Hindlimb muscle (tissue), 1 donor: ENCODE measurements around the gene FAM161A. TPM values are rescaled to one million over a fixed set of nuclear protein-coding genes. Genes with fewer than 3 reads are reported as not detected.
"Not testable (repeated sequence)": the region's sequence is repeated elsewhere in the genome, so short reads cannot be mapped to it uniquely, and the experiment has no call there.

Source experiments
- DNase-seq: peaks from one replicate; pipeline ENCODE4 v3.0.0-alpha.2; 2013
- polyA plus RNA-seq: library from polyadenylated mRNA; unstranded; fragments of 120-200 nt; gene quantifications from one replicate; pipeline ENCODE4 v1.2.1, GENCODE V29; 2013; ENCODE audit not compliant: insufficient read length

Gene FAM161A
- polyA plus RNA-seq, 1 donor: 14.3 TPM

DNA sequence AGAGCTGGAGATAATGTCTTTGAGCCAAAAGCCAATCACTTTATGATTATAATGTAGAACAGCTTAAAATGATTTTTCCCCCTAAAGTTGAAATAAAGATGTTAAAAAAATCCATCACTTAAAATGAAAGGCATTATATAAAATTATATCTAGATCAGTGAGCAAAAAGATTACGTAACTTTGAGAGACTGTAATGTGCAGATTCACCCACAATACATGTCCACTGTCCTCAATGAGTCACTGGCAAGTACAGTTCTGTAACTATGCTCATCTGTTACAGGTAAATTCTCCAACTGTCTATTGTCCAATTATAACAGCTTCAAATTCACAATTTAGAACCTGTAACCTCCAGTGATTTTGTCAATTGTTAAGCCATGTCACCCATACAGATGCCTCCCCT, 19.0 kb downstream of the FAM161A start:
- DNase-seq: no peak

DNA sequence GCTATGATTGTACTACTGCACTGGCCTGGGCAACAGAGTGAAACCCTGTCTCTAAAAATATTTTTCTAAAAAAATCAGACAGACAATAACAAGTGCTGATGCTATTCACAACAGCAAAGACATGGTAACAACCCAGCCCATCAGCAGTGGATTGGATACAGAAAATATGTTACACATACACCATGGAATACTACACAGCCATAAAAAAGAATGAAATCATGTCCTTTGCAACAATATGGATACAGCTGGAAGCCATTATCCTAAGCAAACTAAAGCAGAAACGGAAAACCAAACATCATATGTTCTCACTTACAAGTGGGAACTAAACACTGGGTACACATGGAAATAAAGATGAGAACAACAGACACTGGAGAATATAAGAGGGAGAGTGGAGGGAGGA, 19.9 kb downstream of the FAM161A start:
- no peak for DNase-seq

DNA sequence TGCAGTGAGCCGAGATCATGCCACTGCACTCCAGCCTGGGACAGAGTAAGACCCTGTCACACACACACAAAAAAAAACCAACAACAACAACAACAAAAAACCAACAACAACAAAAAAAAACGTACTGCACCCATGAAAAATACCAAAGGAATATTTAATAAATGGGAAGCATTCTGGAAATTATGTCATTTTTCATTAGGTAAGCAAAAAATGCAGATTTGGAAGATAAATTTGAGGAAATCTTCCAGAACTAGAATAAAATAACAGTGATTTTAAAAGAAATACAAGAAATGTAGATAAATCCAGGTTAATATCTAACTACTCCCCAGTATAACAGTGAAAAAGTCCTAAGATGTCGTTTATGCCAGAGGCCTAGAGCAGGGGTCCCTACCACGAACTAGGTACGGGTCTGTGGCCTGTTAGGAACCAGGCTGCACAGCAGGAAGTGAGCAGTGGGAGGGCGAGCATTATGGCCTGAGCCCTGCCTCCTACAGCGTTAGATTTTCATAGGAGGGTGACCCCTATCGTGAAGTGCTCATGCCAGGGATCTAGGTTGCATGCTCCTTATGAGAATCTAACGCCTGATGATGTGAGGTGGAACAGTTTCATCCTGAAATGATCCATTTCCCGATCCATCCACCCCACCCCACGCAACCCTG, 21.5 kb downstream of the FAM161A start:
- no peak for DNase-seq

DNA sequence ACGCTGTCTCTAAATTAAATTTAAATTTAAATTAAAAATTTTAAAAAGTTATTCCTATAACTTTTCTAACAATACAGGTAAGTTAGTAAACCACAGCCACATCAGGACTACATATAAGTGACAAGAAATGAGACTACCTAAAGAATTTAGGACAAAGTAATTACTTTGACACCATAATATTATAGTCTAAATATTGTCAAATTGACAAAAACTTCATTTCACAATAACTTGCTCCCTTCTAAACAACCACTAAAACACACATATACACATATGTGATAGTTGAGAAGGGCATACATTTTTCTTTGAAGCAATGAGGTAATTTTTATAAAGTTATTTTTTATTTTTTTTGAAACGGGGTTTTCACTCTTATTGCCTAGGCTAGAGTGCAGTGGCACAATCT, 31.6 kb downstream of the FAM161A start:
- no peak for DNase-seq

DNA sequence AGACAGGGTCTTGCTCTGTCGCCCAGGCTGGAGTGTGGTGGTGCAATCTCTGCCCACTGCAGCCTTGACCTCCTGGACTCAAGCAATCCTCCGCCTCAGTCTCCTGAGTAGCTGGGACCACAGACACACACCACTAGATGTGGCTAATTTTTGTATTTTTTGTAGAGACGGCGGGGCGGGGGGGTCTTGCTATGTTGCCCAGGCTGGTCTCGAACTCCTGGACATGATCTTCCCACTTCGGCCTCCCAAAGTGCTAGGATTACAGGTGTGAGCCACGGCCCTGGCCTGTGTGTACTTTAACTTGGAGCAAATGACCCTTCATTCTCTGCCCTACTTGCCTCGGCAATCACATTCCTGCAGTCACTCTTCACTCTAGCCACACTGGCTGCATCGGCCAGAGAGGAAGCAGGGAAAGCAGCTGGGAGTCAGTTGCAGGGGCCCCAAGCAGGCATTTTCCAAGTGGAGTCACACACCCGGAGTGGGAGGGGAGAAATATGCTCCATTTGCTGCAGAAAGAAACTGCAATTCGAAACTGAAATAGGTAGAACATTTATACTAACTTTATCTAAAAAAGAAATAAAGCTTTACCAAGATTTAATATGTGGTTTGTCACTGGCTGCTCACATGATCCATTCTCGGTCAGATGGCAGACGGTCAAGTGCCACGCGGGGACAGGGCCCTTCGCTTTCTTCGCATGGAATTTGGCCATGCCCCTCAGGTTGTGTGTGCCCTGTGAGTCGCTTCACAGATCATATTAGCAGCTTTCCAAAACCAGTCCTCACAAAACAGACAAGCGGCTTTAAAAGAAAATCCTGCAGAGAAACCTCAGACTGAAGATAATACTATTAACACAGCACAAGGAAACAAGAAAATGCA, 37.1 kb downstream of the FAM161A start:
- no peak for DNase-seq

DNA sequence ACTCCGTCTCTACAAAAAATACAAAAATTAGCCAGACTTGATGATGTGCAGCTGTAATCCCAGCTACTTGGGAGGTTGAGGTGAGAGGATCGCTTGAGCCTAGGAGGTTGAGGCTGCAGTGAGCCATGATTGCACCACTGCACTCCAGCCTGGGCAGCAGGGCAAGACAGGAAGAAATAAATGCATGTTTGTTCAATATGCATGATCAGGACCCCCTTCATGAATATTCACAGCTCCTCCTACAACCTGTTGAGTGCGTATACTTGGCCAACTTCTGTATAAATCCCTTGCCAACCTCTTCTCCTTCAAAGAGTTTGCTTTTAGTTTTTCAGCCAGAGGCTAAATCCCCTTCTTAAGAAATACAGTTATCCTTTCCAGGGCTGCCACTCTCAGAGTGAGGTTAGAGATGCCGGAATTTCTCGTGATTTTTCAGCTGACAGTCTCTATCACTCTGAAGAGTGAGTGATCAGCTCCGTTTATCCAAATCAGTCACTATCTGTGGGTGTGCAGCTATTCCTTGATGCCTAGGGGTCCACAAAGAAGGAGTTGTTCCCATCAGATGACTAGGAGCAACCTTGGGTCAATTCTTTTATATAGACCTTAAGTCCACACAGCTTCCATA, 39.2 kb downstream of the FAM161A start:
- DNase-seq: no peak

DNA sequence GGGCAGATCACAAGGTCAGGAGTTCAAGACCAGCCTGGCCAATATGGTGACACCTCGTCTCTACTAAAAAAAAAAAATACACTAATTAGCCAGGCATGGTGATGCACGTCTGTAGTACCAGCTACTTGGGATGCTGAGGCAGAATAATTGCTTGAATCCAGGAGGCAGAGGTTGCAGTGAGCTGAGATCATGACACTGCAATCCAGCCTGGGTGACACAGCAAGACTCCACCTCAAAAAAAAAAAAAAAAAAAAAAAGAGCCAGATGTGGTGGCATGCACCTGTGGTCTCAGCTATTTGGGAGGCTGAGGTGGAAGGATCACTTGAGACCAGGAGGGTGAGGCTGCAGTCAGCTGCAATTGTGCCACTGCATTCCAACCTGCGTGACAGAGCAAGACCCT, 40.5 kb downstream of the FAM161A start:
- not testable (repeated sequence) for DNase-seq

DNA sequence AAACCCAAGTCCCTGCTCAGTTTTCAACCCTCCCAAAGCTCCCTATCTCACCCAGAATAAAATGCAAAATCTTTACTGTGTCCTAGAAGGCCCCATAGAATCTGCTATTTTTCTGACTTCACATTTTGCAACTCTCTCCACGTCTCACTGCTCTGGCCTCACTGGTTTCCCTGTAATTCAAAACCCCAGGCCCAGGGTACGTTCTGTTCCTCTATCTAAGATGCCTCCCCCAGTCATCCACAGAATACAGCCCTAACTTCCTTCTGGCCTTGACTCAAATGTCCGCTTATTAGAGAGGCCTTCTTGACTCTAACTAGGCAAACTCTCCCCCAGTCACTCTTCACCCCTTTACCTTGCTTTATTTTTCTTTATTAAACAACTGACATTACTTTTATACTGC, 42.0 kb downstream of the FAM161A start:
- no peak for DNase-seq

DNA sequence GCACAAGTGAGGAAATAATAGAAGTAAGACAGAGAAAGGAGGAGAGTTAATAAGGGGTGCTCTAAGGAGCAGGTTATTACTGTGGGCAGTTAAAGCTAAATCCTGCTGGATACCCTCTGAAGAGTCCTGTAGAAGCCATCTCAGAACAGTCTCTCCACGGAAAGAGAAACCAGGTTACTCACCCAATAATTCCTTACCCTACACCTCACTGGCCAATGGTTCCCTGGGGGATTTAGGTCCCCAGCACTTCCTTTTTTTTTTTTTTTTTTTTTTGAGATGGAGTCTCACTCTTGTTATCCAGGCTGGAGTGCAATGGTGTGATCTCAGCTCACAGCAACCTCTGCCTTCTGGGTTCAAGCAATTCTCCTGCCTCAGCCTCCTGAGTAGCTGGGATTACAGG, 43.7 kb downstream of the FAM161A start:
- not testable (repeated sequence) for DNase-seq

DNA sequence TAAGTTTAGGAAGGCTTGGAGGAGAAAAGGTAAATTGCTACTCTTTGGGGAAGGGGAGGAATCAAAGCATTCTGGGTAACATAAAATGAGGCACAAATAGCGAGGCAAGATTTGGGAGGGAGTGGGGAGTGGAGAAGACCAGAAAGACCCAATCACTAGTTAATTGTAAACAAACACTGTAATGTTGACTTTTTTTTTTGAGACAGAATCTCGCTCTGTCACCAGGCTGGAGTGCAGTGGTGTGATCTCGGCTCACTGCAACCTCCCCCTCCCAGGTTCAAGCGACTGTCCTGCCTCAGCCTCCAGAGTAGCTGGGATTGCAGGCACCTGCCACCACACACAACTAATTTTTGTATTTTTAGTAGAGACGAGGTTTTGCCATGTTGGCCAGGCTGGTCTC, 45.2 kb downstream of the FAM161A start:
- DNase-seq: not testable (repeated sequence)

DNA sequence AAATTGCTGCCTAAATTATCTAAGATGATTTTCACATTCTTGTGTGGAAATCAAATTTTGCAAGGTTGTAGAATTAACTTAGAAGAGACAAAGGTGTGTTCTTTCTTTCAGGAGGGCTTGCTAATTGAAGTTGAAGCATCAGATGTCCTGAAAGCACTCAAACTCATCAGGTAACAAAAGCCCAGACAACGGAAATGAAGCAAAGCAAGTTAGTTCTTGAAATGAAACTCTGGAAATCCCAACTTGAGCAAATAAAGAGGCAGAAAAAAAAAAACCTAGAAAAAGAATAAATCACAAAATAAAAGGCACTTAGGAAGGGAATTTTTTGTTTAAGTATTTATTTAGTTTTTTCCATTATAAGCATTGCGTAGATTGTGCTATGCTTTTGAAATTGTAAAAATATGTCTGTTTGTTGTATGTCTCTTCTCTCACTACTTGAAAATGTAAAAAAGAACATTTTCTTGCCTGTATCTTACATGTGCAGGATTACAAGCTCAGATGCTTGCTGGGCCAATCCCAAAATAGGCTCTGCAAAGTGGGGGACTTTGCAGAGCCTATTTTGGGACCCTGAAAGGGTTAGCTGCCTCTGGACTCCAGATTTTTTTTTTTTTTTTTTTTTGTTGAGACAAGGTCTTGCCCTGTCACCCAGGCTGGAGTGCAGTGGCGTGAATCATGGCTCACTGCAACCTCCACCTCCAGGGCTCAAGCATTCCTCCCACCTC, 46.7 kb downstream of the FAM161A start:
- DNase-seq: no peak

DNA sequence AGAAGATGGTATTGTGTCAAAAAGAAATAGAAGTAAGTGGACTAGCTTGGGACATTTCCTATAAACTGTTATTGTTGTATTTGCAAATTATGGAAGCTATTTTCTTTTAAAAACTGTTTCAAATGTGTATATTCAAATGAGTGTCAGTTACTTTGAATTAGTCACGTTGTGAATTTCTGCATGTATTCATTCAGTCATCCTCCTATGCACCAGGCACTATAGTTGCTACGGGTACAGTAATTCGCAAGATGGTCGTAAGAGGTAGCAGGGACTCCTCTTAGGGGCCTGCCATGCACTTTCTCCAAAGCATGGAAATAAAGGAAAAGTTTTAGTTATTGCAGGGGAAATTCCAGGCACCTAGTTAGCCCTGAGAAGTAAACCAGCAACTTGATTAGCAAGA, 51.3 kb downstream of the FAM161A start:
- DNase-seq: no peak

DNA sequence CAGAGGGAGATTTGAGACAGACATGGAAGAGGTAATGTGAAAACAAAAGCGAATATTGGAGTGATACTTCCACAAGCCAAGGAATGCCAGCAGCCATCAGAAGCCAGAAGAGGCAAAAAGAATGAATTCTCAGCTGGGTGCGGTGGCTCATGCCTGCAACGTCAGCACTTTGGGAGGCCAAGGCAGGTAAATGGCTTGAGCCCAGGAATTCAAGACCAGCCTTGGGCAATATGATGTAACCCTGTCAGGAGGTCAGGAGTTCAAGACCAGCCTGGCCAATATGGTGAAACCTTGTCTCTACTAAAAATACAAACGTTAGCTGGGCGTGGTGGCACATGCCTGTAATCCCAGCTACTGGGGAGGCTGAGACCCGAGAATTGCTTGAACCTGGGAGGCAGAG, 54.8 kb downstream of the FAM161A start:
- no peak for DNase-seq

DNA sequence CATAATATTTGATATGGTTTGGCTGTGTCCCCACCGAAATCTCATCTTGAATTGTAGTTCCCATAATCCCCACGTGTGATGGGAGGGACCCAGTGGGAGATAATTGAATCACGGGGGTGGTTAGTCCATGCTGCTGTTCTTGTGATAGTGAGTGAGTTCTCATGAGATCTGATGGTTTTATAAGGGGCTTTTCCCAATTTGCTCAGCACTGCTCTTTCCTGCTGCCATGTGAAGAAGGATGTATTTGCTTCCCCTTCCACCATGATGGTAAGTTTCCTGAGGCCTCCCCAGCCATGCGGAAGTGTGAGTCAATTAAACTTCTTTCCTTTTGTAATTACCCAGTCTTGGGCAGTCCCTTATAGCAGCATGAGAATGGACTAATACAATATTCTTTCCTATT, 56.4 kb downstream of the FAM161A start:
- DNase-seq: not testable (repeated sequence)

DNA sequence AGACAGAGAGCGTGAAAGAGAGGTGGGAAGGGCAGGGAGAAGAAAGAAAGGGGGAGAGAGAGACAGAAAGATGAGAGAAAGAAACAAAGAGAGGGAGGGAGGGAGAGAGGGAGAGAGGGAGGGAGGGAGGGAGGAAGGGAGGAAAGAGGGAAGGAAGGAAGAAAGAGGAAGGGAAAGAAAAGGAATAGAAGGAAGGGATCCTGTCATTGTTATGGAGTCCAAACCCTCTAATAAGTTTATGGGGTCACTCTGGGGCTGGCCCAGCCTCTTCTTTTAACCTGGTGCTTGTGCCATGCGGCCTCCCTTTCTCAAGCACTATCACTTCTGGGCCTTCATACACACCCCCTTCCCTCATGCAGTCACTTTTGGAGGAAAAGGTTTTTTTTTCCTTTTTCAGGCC, 58.5 kb downstream of the FAM161A start:
- no peak for DNase-seq

DNA sequence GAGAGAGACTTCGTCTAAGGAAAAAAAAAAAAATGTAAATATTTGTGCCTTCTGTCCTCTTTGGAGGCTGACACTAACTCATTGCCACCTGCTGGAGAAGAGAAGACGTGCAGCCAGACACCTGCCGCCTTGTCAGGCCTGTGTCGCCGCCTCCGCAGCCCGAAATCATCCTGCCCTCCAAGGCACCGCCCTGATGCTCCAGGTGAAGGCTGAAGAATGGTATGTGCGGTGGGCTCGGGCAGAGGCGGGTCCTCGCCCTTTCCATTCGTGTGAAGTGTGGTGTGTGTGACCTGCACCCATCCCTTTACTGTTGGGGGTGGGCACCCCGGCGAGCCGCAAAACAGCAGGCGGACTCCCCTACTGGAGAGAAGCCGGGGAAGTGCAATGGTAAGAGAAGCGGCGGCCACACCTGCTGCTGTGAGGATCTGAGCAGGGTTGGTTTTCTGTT, 60.4 kb downstream of the FAM161A start:
- peak; percentile 8 for DNase-seq

DNA sequence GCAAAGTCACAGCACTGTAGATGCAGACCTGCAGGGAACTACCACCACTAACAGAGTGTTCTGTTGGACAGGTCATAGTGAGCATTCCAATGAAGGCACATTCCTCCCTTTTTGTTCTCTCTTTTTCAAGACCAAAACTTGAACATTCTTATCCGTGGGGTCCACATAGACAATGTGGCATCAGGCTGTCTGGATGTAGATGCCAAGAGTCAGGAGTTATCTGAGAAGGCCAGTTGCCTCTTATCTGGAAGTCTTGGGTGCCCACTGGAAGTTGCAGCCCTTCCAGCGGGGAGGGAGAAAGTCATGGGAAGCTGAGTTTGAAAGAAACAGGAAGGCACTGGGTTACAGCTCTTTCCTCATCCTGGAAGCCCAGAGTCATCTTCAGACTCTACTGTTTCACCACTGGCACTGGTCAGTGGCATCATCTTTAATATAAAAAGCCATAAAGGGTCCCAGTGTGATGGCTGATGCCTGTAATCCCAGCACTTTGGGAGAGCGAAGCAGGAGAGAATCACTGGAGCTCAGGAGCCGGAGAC, 61.4 kb downstream of the FAM161A start:
- DNase-seq: no peak

DNA sequence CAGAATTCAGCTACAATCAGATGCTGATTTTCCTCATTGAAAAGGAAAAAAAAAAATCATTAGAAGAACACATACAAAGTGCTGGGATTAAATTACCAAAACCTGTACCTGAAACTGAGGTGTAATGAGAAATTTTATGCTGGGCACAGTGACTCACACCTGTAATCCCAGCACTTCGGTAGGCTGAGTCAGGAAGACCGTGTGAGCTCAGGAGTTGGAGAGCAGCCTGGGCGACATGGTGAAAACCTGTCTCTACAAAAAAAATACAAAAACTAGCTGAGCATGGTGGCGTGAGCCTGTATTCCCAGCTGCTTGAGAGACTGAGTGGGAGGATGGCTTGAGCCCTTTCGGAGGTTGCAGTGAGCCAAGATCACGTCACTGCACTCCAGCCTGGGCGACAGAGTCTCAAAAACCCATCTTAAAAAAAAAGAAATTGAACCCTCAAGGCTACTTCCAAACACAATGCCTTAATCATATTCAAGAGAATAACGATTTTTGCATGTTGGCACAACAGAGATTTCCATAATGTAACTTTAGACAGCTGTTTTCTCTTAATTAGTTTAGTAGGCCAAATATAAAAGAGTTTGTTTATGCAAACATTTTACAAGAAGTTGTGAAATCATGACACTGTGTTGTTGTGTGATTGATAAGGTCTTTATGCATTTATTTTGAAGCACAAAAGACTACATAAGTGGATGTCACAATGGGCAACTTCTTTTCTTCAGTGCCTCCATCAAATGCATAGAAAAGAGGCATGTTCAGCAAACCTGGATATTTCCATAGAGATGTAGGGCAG, 63.9 kb downstream of the FAM161A start:
- DNase-seq: no peak

DNA sequence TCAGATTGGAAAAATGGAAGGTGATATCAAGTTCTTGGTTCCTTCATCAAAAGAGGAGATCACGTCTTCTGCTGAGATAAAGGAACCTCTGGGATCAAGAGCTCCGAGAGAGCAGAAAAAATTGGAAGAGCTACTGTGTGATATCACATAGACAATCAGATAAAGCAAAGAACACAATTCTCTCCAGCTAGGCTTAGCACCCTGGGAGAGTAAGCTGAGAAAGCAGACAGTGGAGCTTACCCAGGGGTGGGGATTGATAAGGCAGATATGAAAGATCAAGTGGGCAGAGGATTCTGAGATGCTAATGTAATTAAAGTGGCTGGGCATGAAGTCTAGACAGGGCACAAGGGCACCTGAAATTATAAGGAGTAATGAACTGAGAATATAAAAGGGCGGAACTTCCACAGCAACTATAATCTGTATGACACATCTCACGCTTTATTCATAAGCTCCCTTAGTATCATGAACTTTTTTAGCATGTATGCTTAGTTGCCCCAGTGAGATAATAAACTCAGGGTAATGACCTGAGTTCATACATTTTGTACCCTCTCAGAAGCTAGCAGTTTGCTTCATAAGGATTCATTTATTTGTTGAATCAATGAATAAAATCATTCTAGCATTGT, 65.8 kb downstream of the FAM161A start:
- no peak for DNase-seq

DNA sequence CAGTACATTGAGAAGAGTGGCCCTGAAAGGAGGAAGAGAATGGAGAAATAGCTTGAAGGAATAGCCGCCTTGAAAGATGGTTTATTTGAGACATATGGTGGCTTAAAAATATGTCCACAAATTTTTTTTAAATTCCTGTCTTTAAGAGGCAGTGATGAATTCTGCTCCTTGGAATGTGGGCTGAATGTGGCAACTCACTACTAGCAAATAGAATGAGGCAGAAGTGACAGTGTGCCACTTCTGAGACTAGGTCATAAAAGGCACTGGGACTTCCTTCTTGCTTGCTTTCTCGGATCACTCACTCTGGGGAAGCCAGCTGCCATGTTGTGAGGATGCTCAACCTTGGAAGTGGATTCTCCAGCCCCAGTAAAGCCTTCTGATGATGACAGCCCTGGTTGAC, 67.0 kb downstream of the FAM161A start:
- DNase-seq: no peak

DNA sequence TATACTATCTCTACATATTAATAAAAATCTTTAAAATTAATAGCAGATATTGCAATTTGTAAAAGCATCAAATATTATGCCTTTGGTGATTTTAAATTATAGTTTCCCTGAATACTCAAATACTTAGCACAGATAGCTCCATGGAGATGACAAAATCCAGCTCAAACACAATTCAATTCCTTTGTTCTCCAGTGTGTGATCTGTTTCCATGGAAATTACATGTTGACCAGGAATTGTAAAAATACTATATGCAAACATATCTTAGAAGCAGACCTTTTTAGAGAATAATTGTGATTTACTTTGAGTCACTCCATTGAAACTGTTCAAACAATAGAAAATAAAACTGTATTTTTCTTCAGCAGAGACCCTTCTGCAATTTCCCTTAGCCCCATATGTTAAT, 68.3 kb downstream of the FAM161A start:
- DNase-seq: no peak
